Tibial nerve (tissue), 4 donors: Measurements from ENCODE around the gene HSPA4L. TPM values are rescaled to one million over a fixed set of nuclear protein-coding genes. Genes with fewer than 3 reads are reported as not detected.

Source experiments
- DNase-seq, 2 donors: peaks; one replicate each; pipeline ENCODE4 v3.0.0-alpha.2; 2019; ENCODE audit warnings: low spot score in 2 of 2
- H3K27ac ChIP-seq, 4 donors: fragments of 200-600 bp; sonication (generic) in 3 of 4; one replicate each; pipeline ENCODE4 v1.5.1; 2017 to 2019; ENCODE audit warnings: mild to moderate bottlenecking in 1 of 4
- H3K27me3 ChIP-seq, 2 donors: fragments of 200-600 bp; sonication (generic) in 1 of 2; one replicate each; pipeline versions ENCODE4 v1.5.1 to v1.6.0; 2017 to 2019
- H3K36me3 ChIP-seq, 3 donors: fragments of 200-600 bp; sonication (generic); one replicate each; pipeline ENCODE4 v1.5.1; 2018 to 2019
- H3K4me1 ChIP-seq, 4 donors: fragments of 200-600 bp; sonication (generic) in 3 of 4; one replicate each; pipeline ENCODE4 v1.5.1; 2017 to 2019
- H3K4me3 ChIP-seq, 4 donors: fragments of 200-600 bp; sonication (generic) in 3 of 4; one replicate each; pipeline ENCODE4 v1.5.1; 2017 to 2019; ENCODE audit warnings: mild to moderate bottlenecking in 1 of 4, moderate library complexity in 1 of 4
- H3K9me3 ChIP-seq, 4 donors: fragments of 200-600 bp; sonication (generic) in 3 of 4; one replicate each; pipeline ENCODE4 v1.5.1; 2017 to 2019
- EP300 ChIP-seq, 2 donors: sonication (generic); formaldehyde crosslinking; IDR thresholded peaks; one replicate each; pipeline ENCODE4 v1.6.1; 2017; ENCODE audit warnings: antibody characterized with exemption in 2 of 2, mild to moderate bottlenecking in 1 of 2
- POLR2A ChIP-seq, 2 donors: fragments of 450-650 bp; IDR thresholded peaks; one replicate each; pipeline ENCODE4 v1.6.1; 2017; ENCODE audit warnings: antibody characterized with exemption in 2 of 2, mild to moderate bottlenecking in 2 of 2, moderate library complexity in 2 of 2
- WGBS, 2 donors: methylation state at CpG; one replicate each; pipeline ENCODE4 v1.1.5; 2018; 5-methylcytosine and 5-hydroxymethylcytosine counted together
- total RNA-seq, 4 donors: library from RNA; depleted of rRNA; stranded (reverse); fragments of >200 nt; gene quantifications; one replicate each; pipeline ENCODE4 v1.1.0, GENCODE V29; 2016
- TF ChIP-seq, protein P1 (sequence below), 5 experiments: fragments of 200-600 bp in 3 of 5; fragments of 450-650 bp in 2 of 5; sonication (generic) in 3 of 5; IDR thresholded peaks; one replicate each; pipeline ENCODE4 v1.5.1; 2016 to 2019; ENCODE audit warnings: antibody characterized with exemption in 5 of 5, mild to moderate bottlenecking in 3 of 5, moderate library complexity in 2 of 5

Gene HSPA4L
- total RNA-seq, 4 donors from 2014 or later: 3.3 to 7.6 (median 5.3) TPM

DNA sequence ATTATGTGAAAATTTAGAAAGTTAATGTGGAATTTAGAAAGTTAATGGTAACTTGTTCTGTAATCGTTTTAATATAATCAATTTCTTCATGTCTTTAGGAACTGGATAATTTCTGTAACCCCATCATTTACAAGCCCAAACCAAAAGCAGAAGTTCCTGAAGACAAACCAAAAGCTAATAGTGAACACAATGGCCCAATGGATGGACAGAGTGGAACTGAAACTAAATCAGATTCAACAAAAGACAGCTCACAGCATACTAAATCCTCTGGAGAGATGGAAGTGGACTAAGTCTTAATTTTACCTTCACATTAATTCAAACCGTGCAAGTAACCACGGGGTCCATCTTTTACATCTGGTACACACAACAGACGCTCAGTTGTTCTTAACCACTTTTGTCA, 50.5 kb downstream of the HSPA4L start:
- peaks cover 0 to 7% (median 0%) of the 10 kb centered on the region in 3 donors for H3K36me3 ChIP-seq
- no peaks in the 10 kb centered on the region for H3K4me1 ChIP-seq
- WGBS, 2 donors: 79 to 81% methylated on average over 4 of the region's 4 CpGs
- H3K27ac ChIP-seq: no peak overlapping the region
- no peaks in the 10 kb centered on the region for H3K9me3 ChIP-seq
- no peak overlapping the region for H3K4me3 ChIP-seq
- DNase-seq: no peak
- no peaks in the 10 kb centered on the region for H3K27me3 ChIP-seq
- TF ChIP-seq POLR2A (IDR thresholded peaks at IDR 0.05): no peak
- TF ChIP-seq EP300 (IDR thresholded peaks at IDR 0.05): no peak
- TF ChIP-seq, protein P1, sequence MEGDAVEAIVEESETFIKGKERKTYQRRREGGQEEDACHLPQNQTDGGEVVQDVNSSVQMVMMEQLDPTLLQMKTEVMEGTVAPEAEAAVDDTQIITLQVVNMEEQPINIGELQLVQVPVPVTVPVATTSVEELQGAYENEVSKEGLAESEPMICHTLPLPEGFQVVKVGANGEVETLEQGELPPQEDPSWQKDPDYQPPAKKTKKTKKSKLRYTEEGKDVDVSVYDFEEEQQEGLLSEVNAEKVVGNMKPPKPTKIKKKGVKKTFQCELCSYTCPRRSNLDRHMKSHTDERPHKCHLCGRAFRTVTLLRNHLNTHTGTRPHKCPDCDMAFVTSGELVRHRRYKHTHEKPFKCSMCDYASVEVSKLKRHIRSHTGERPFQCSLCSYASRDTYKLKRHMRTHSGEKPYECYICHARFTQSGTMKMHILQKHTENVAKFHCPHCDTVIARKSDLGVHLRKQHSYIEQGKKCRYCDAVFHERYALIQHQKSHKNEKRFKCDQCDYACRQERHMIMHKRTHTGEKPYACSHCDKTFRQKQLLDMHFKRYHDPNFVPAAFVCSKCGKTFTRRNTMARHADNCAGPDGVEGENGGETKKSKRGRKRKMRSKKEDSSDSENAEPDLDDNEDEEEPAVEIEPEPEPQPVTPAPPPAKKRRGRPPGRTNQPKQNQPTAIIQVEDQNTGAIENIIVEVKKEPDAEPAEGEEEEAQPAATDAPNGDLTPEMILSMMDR (IDR thresholded peaks at IDR 0.05): no peak

DNA sequence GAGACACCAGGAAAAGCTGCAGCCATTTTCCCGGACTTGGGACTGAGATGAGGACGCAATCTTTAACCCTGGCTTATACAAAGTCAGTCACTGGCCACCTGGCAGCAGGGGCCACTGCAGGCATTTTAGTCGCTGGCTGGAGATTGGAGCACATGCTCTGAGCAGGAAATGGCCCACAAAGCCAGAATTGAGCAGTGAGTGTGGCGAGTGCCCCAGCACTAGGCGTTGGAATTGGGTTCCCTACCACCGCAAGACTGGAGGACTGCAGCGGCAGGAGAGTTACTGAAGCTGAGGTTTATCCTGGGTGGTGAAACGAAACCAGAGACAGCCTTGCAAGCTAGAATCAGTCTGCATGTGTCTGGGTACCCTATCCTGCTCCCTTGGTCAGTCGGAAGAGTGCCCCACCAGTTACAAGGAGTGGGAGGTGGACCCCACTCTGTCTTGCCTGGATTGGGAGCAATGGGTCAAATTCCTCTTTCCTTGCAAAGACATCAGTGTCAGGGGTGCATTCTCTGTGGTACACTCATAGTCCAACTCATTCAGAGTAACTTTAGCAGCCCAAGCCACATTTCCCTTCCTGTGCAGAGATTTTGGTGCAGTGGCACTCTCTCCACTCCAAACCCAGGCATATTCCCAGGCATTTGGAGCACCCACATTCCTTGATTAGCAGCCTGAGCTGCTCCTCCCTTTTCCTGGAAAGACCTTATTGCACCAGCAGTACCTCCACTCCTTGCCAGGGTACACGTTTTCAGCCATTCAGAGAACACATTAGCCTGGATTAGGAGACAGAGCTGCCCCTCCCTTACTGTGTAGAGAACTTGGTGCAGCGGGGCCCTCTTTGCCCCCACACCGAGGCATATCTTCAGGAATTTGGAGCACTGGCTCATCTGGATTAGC, 61.8 kb downstream of the HSPA4L start:
- Histone ChIP-seq H3K9me3 (peaks cover 0 to 37% (median 9%) of the 10 kb centered on the region in 4 donors), H3K27ac (no peak overlapping the region), H3K36me3 (peaks cover 0 to 27% (median 0%) of the 10 kb centered on the region in 3 donors), H3K4me1 (no peaks in the 10 kb centered on the region), H3K4me3 (no peak overlapping the region), H3K27me3 (no peaks in the 10 kb centered on the region)
- DNase-seq: no peak
- no peak for TF ChIP-seq POLR2A (IDR thresholded peaks at IDR 0.05)
- TF ChIP-seq EP300 (IDR thresholded peaks at IDR 0.05): no peak
- TF ChIP-seq, protein P1 (IDR thresholded peaks at IDR 0.05): no peak
- 93 to 96% methylated on average over 12 of the region's 12 CpGs for WGBS, 2 donors

DNA sequence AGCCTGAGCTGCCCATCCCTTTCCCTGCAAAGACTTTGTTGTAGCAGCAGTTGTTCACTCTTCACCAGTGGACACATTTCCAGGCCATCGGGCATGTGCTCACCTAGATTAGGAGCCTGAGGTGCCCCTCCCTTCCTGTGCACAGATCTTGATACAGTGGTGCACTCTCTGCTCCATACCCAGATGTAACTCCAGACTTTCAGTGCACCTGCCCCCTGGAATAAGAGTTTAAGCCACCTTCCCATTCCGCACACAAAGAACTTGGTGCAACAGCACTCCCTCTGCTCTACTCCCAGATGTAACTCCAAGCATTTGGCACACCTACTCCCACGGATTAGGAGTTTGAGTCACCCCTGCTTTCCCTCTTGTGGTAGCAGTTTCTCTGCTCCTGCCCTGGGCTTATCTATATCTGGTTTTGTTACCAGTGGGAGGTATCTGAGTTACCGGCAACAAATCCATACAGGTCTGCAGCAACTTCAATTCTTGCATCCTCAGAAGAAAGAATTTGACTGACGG, 62.5 kb downstream of the HSPA4L start:
- 92 to 94% methylated on average over 5 of the region's 5 CpGs for WGBS, 2 donors
- Histone ChIP-seq H3K27ac (no peak overlapping the region), H3K36me3 (peaks cover 0 to 22% (median 0%) of the 10 kb centered on the region in 3 donors), H3K4me1 (no peaks in the 10 kb centered on the region), H3K27me3 (no peaks in the 10 kb centered on the region), H3K9me3 (peaks cover 0 to 44% (median 11%) of the 10 kb centered on the region in 4 donors), H3K4me3 (no peak overlapping the region)
- no peak for DNase-seq
- TF ChIP-seq, protein P1 (IDR thresholded peaks at IDR 0.05): no peak
- TF ChIP-seq EP300 (IDR thresholded peaks at IDR 0.05): no peak
- TF ChIP-seq POLR2A (IDR thresholded peaks at IDR 0.05): no peak

DNA sequence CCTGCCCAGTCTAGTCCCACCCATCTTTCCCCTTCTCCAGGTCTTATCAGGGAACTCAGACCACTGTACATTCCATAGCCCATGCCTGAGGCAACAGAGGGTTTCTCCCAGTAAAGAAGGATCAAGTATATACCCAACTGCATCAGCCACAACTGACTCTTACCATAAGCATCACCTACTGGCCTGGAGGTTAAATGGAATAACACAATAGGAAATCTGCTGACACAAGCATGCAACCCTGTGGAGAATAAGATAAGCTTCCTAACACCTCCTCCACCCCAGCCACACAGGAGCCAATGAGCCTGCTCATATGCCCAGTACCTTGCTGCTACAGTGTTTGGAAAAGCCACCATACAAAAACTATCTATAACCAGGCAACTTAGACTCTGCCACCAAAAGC, 63.9 kb downstream of the HSPA4L start:
- Histone ChIP-seq H3K36me3 (peaks cover 0 to 18% (median 0%) of the 10 kb centered on the region in 3 donors), H3K9me3 (peaks cover 0 to 58% (median 18%) of the 10 kb centered on the region in 4 donors), H3K27me3 (no peaks in the 10 kb centered on the region), H3K27ac (no peak overlapping the region), H3K4me1 (no peaks in the 10 kb centered on the region), H3K4me3 (no peak overlapping the region)
- TF ChIP-seq, protein P1 (IDR thresholded peaks at IDR 0.05): no peak
- TF ChIP-seq EP300 (IDR thresholded peaks at IDR 0.05) (no peak), POLR2A (IDR thresholded peaks at IDR 0.05) (no peak)
- no peak for DNase-seq

DNA sequence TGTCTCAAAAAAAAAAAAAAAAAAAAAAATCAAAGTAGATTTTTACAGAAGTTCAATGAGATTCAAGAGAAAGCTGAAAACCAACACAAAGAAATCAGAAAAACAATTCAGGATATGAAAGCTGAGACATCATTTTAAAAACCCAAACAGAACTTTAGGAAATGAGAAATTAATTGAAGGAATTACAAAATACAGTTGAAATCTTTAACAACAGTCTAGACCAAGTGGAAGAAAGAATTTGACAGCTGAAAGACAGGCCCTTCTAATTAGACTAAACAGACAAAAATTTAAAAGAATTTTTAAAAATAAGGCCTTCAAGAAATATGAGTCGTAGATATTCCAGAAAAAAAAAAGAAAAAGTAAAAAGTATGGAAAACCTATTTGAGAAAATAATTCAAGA, 64.6 kb downstream of the HSPA4L start:
- 88 to 94% methylated on average over 1 of the region's 1 CpG for WGBS, 2 donors
- Histone ChIP-seq H3K36me3 (peaks cover 0 to 18% (median 0%) of the 10 kb centered on the region in 3 donors), H3K4me3 (no peak overlapping the region), H3K27ac (no peak overlapping the region), H3K27me3 (no peaks in the 10 kb centered on the region), H3K4me1 (no peaks in the 10 kb centered on the region), H3K9me3 (peaks cover 0 to 64% (median 20%) of the 10 kb centered on the region in 4 donors)
- no peak for TF ChIP-seq EP300 (IDR thresholded peaks at IDR 0.05)
- no peak for TF ChIP-seq POLR2A (IDR thresholded peaks at IDR 0.05)
- TF ChIP-seq, protein P1 (IDR thresholded peaks at IDR 0.05): no peak
- no peak for DNase-seq
